ENCODE data around the gene CHRM1. TPM values are rescaled to one million over a fixed set of nuclear protein-coding genes. Genes with fewer than 3 reads are reported as not detected.

CHRM1 gene, protein sequence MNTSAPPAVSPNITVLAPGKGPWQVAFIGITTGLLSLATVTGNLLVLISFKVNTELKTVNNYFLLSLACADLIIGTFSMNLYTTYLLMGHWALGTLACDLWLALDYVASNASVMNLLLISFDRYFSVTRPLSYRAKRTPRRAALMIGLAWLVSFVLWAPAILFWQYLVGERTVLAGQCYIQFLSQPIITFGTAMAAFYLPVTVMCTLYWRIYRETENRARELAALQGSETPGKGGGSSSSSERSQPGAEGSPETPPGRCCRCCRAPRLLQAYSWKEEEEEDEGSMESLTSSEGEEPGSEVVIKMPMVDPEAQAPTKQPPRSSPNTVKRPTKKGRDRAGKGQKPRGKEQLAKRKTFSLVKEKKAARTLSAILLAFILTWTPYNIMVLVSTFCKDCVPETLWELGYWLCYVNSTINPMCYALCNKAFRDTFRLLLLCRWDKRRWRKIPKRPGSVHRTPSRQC
- total RNA-seq (not detected), polyA plus RNA-seq (not detected)

GRCh38 chr11:62921201-62921572, at the start of gene CHRM1:
CHRM1 (minus strand) TSS chr11:62921363; CDS start chr11:62911100, 10,263 bp downstream.
- DNase-seq: no peak
- Histone ChIP-seq H3K27me3 (ENCODE audit: insufficient read depth, low read length, poor library complexity, severe bottlenecking) (peaks cover 22% of the 10 kb centered on the region), H3K9me3 (ENCODE audit: low read length) (no peaks in the 10 kb centered on the region), H3K4me3 (ENCODE audit: low read length) (no peak within 1 kb of the TSS), H3K27ac (ENCODE audit: low read depth, low read length) (no peak within 1 kb of the TSS), H3K4me1 (ENCODE audit: insufficient read depth, low read length) (peaks cover 17% of the 10 kb centered on the region), H3K36me3 (ENCODE audit: insufficient read depth, low read length) (no peaks in the 10 kb centered on the region)
- no peaks in the 10 kb centered on the region for H3K9me3 Mint-ChIP-seq
- H3K36me3 Mint-ChIP-seq: peaks cover 0 to 2% (median 0%) of the 10 kb centered on the region in 3 donors
- peaks cover 36 to 60% of the 10 kb centered on the region in 2 donors for H3K27me3 Mint-ChIP-seq
- H3K4me3 Mint-ChIP-seq: no peak within 1 kb of the TSS
- CTCF ChIA-PET: interaction anchor here (6.4 kb wide), 1 partner anchor 15 kb away, joined by 29 read pairs; no protein-coding TSS in a partner anchor
- POLR2A ChIA-PET: no interaction called here
- H3K4me1 Mint-ChIP-seq: peaks cover 18 to 30% (median 28%) of the 10 kb centered on the region in 3 donors
- no peak within 1 kb of the TSS for H3K27ac Mint-ChIP-seq

GRCh38 chr11:62965574-62965973, 44.4 kb upstream of the CHRM1 start:
- CTCF ChIA-PET: no interaction called here
- no peak for DNase-seq

DNA sequence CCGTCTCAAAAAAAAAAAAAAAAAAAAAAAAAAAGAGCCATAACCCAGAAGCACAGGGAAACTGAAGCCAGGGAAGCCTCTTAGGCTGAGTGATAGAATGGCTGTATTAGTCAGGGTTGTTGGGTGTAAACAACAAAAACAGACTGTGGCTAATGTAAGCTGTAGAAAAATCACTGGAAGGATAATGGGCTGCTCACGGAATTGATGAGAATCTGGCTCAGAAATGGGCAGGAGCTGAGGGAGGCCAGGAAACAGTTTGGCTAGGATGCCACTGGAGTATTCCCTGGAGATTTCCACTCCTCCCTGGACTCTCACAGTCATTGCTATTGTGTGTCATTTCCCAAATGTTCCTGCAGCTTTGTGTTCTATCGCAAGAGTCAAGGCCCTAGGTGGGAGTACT, 41.2 kb upstream of the CHRM1 start:
- Mint-ChIP-seq H3K4me3 (no peak overlapping the region), H3K27ac (no peak overlapping the region)
- DNase-seq: no peak

More at GRCh38 chr11:62965574-62965973, 44.4 kb upstream of the CHRM1 start:
- H3K9me3 Mint-ChIP-seq: peaks cover 0 to 4% (median 0%) of the 10 kb centered on the region in 5 donors
- H3K4me3 Mint-ChIP-seq: no peak overlapping the region
- H3K36me3 Mint-ChIP-seq: peaks cover 0 to 3% (median 0%) of the 10 kb centered on the region in 3 donors
- Histone ChIP-seq H3K4me3 (ENCODE audit: low read length) (no peak overlapping the region), H3K36me3 (ENCODE audit: insufficient read depth, low read length) (no peaks in the 10 kb centered on the region), H3K9me3 (ENCODE audit: low read length) (no peaks in the 10 kb centered on the region), H3K27me3 (ENCODE audit: insufficient read depth, low read length, poor library complexity, severe bottlenecking) (no peaks in the 10 kb centered on the region), H3K4me1 (ENCODE audit: insufficient read depth, low read length) (no peaks in the 10 kb centered on the region), H3K27ac (ENCODE audit: low read depth, low read length) (no peak overlapping the region)
- POLR2A ChIA-PET: no interaction called here
- peaks cover 13 to 47% of the 10 kb centered on the region in 2 donors for H3K27me3 Mint-ChIP-seq
- H3K4me1 Mint-ChIP-seq: no peaks in the 10 kb centered on the region
- no peak overlapping the region for H3K27ac Mint-ChIP-seq

GRCh38 chr11:62961017-62961570, 39.9 kb upstream of the CHRM1 start:
- no peaks in the 10 kb centered on the region for H3K27me3 ChIP-seq (ENCODE audit: insufficient read depth, low read length, poor library complexity, severe bottlenecking)
- H3K27ac ChIP-seq (ENCODE audit: low read depth, low read length): no peak overlapping the region
- H3K4me3 ChIP-seq (ENCODE audit: low read length): no peak overlapping the region
- no peaks in the 10 kb centered on the region for H3K36me3 ChIP-seq (ENCODE audit: insufficient read depth, low read length)
- Mint-ChIP-seq H3K9me3 (no peaks in the 10 kb centered on the region), H3K4me1 (peaks cover 0 to 6% (median 0%) of the 10 kb centered on the region in 3 donors), H3K27ac (no peak overlapping the region), H3K36me3 (peaks cover 0 to 3% (median 0%) of the 10 kb centered on the region in 3 donors), H3K4me3 (no peak overlapping the region), H3K27me3 (peaks cover 21 to 44% of the 10 kb centered on the region in 2 donors)
- DNase-seq: no peak
- POLR2A ChIA-PET: no interaction called here
- no peaks in the 10 kb centered on the region for H3K4me1 ChIP-seq (ENCODE audit: insufficient read depth, low read length)
- CTCF ChIA-PET: no interaction called here
- H3K9me3 ChIP-seq (ENCODE audit: low read length): no peaks in the 10 kb centered on the region

More for the DNA sequence above, 41.2 kb upstream of the CHRM1 start:
- Mint-ChIP-seq H3K4me1 (peaks cover 0 to 6% (median 0%) of the 10 kb centered on the region in 3 donors), H3K36me3 (peaks cover 0 to 3% (median 0%) of the 10 kb centered on the region in 3 donors), H3K27me3 (peaks cover 17 to 47% of the 10 kb centered on the region in 2 donors), H3K9me3 (peaks cover 0 to 2% (median 0%) of the 10 kb centered on the region in 5 donors)
- H3K27ac ChIP-seq (ENCODE audit: low read depth, low read length): no peak overlapping the region
- POLR2A ChIA-PET: no interaction called here
- CTCF ChIA-PET: interaction anchor here (1.3 kb wide), 1 partner anchor 57 kb away, joined by 3 read pairs; no protein-coding TSS in a partner anchor
- H3K4me3 ChIP-seq (ENCODE audit: low read length): no peak overlapping the region
- H3K4me1 ChIP-seq (ENCODE audit: insufficient read depth, low read length): no peaks in the 10 kb centered on the region
- no peaks in the 10 kb centered on the region for H3K9me3 ChIP-seq (ENCODE audit: low read length)
- no peaks in the 10 kb centered on the region for H3K27me3 ChIP-seq (ENCODE audit: insufficient read depth, low read length, poor library complexity, severe bottlenecking)
- no peaks in the 10 kb centered on the region for H3K36me3 ChIP-seq (ENCODE audit: insufficient read depth, low read length)

- Mint-ChIP-seq H3K4me1 (peaks cover 0 to 6% (median 0%) of the 10 kb centered on the region in 3 donors), H3K36me3 (peaks cover 0 to 3% (median 0%) of the 10 kb centered on the region in 3 donors), H3K9me3 (no peaks in the 10 kb centered on the region), H3K27me3 (peaks cover 16 to 44% of the 10 kb centered on the region in 2 donors), H3K27ac (no peak overlapping the region), H3K4me3 (no peak overlapping the region)
- H3K9me3 ChIP-seq (ENCODE audit: low read length): no peaks in the 10 kb centered on the region
- POLR2A ChIA-PET: no interaction called here
- no peak for DNase-seq
- no peaks in the 10 kb centered on the region for H3K36me3 ChIP-seq (ENCODE audit: insufficient read depth, low read length)
- no peak overlapping the region for H3K27ac ChIP-seq (ENCODE audit: low read depth, low read length)
- CTCF ChIA-PET: no interaction called here
- no peaks in the 10 kb centered on the region for H3K4me1 ChIP-seq (ENCODE audit: insufficient read depth, low read length)
- no peak overlapping the region for H3K4me3 ChIP-seq (ENCODE audit: low read length)
- H3K27me3 ChIP-seq (ENCODE audit: insufficient read depth, low read length, poor library complexity, severe bottlenecking): no peaks in the 10 kb centered on the region
Observed at GRCh38 chr11:62959422-62959980, 38.3 kb upstream of the CHRM1 start.

DNA sequence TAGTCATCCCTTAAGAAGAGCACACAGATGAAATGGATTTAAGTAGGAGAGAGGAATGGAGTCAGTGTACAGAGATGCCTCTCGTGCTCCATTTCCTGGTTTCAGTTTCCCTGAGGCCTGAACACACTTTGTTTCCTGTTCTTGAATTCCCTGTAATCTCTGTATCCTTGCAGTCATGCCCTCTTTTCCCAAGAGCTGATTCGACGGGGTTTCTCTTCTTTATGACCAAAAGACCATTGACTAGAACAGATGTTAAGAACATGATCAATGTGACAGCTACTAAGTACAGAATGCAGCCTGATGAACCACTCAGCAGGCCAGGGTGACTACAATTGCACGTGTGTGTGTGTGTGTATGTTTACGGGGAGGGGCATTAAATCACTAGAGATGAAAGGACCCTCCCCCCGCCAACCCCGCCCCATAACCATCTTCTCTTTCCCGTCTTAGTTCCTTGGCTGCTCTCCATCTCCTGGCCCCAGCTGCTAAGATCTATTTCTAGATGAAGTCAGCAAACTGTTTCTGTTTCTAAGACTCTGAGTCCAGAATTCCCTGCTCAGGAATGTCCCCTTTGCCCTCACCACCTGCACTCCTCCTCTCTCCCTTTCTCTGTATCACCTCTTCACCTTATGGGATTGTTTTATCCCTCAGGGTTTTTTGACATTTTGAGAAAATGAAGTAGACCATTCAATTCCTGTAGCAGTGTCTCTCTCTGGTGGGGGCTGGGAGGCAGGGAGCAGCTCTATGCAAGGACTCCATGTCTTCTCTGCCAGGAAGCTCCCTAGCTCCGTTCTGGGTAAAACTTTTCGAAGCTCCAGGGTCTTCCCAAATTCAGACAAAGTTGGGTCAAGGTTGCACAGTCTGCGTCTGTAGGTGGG, 37.6 kb upstream of the CHRM1 start:
- no peak for DNase-seq
- no peaks in the 10 kb centered on the region for H3K4me1 ChIP-seq (ENCODE audit: insufficient read depth, low read length)
- ChIA-PET CTCF (no interaction called here), POLR2A (no interaction called here)
- peaks cover 0 to 3% (median 0%) of the 10 kb centered on the region in 3 donors for H3K36me3 Mint-ChIP-seq
- H3K27me3 Mint-ChIP-seq: peaks cover 16 to 50% of the 10 kb centered on the region in 2 donors
- no peak overlapping the region for H3K27ac Mint-ChIP-seq
- H3K27me3 ChIP-seq (ENCODE audit: insufficient read depth, low read length, poor library complexity, severe bottlenecking): no peaks in the 10 kb centered on the region
- peaks cover 0 to 6% (median 0%) of the 10 kb centered on the region in 3 donors for H3K4me1 Mint-ChIP-seq
- no peak overlapping the region for H3K27ac ChIP-seq (ENCODE audit: low read depth, low read length)
- no peak overlapping the region for H3K4me3 ChIP-seq (ENCODE audit: low read length)
- no peaks in the 10 kb centered on the region for H3K9me3 Mint-ChIP-seq
- no peaks in the 10 kb centered on the region for H3K36me3 ChIP-seq (ENCODE audit: insufficient read depth, low read length)
- H3K4me3 Mint-ChIP-seq: no peak overlapping the region
- no peaks in the 10 kb centered on the region for H3K9me3 ChIP-seq (ENCODE audit: low read length)

DNA sequence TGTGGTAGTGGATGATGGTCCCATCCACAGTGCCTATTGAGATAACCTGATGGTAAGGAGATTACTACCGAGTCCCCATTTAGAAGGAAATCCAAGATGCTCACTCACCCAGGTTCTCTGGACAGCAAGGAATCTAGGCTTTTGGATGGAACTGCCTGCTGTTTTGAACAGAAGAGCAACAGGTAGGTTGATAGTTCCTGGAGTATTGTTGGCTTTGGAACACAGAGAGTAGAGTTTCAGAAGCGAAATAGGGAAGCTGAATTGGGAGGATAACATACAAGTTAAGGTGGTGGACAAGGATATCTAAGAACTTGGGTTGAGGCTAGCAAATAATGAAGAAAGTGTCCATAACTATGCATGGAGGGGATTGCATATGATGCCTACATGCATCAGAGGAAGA, 36.0 kb upstream of the CHRM1 start:
- DNase-seq: no peak
- Histone ChIP-seq H3K36me3 (ENCODE audit: insufficient read depth, low read length) (no peaks in the 10 kb centered on the region), H3K27me3 (ENCODE audit: insufficient read depth, low read length, poor library complexity, severe bottlenecking) (no peaks in the 10 kb centered on the region), H3K4me3 (ENCODE audit: low read length) (no peak overlapping the region), H3K9me3 (ENCODE audit: low read length) (no peaks in the 10 kb centered on the region), H3K27ac (ENCODE audit: low read depth, low read length) (no peak overlapping the region), H3K4me1 (ENCODE audit: insufficient read depth, low read length) (no peaks in the 10 kb centered on the region)
- Mint-ChIP-seq H3K27ac (no peak overlapping the region), H3K27me3 (peaks cover 13 to 60% of the 10 kb centered on the region in 2 donors), H3K36me3 (no peaks in the 10 kb centered on the region), H3K4me1 (peaks cover 0 to 6% (median 0%) of the 10 kb centered on the region in 3 donors), H3K9me3 (no peaks in the 10 kb centered on the region), H3K4me3 (no peak overlapping the region)
- ChIA-PET POLR2A (no interaction called here), CTCF (no interaction called here)
